ENCODE results near the gene HSPA9.

The HSPA9 gene

GRCh38 chr5:138595180-138595795, 20.1 kb upstream of the HSPA9 start:
- no peak for DNase-seq

- DNase-seq, result no peak
These were observed 19.3 kb upstream of the HSPA9 start for GRCh38 chr5:138594305-138595058.

- no peak for DNase-seq
These were observed 13.0 kb upstream of the HSPA9 start for GRCh38 chr5:138588013-138588788.

- DNase-seq, result no peak
These were observed 10.0 kb upstream of the HSPA9 start for GRCh38 chr5:138585157-138585556.

GRCh38 chr5:138583984-138584637, 8.9 kb upstream of the HSPA9 start:
- DNase-seq, result no peak

GRCh38 chr5:138582959-138583358, 7.8 kb upstream of the HSPA9 start:
- DNase-seq, result no peak

- no peak for DNase-seq
These were observed 5.6 kb upstream of the HSPA9 start for GRCh38 chr5:138580777-138581176.

- no peak for DNase-seq
These were observed 4.8 kb upstream of the HSPA9 start for GRCh38 chr5:138580001-138580400.

GRCh38 chr5:138579517-138579863, 4.3 kb upstream of the HSPA9 start:
- no peak for DNase-seq

- no peak for DNase-seq
These were observed 2.3 kb upstream of the HSPA9 start for GRCh38 chr5:138577452-138577851.

- no peak for DNase-seq
These were observed 432 bp downstream of the HSPA9 start for GRCh38 chr5:138574744-138575193.

GRCh38 chr5:138573949-138574670, 1.1 kb downstream of the HSPA9 start:
- DNase-seq, result no peak

- DNase-seq, result no peak
These were observed 2.0 kb downstream of the HSPA9 start for GRCh38 chr5:138573223-138573622.

GRCh38 chr5:138570871-138571270, 4.3 kb downstream of the HSPA9 start:
- DNase-seq, result no peak

- DNase-seq, result no peak
These were observed 5.4 kb downstream of the HSPA9 start for GRCh38 chr5:138569782-138570181.

GRCh38 chr5:138568061-138568824, 7.0 kb downstream of the HSPA9 start:
- no peak for DNase-seq

GRCh38 chr5:138566792-138567191, 8.4 kb downstream of the HSPA9 start:
- DNase-seq, result no peak

- peak; percentile 71 for DNase-seq
These were observed 9.9 kb downstream of the HSPA9 start for GRCh38 chr5:138565100-138565821.

- DNase-seq, result no peak
These were observed 11.0 kb downstream of the HSPA9 start for GRCh38 chr5:138564242-138564641.

- DNase-seq, result no peak
These were observed 11.7 kb downstream of the HSPA9 start for GRCh38 chr5:138563340-138564118.
